Astrocyte of the cerebellum (primary cell): ENCODE results near the gene ARHGAP1.

Experiments
- DNase-seq: peaks from one replicate; pipeline ENCODE4 v3.0.0-alpha.2; 2011; ENCODE audit warnings: low read depth
- H3K4me3 ChIP-seq: 2 replicates; pipeline ENCODE4 v1.5.1; 2011; ENCODE audit warnings: mild to moderate bottlenecking, low read depth, low read length, moderate library complexity
- CTCF ChIP-seq: IDR thresholded peaks from 2 replicates; pipeline ENCODE4 v1.5.1; 2012; ENCODE audit warnings: low read length, low read depth, moderate library complexity, mild to moderate bottlenecking; ENCODE audit errors: missing control alignments
- in situ Hi-C: cut with HindIII; loops from 2 replicates; pipeline ENCODE4 v1.10.0; 2017; ENCODE audit warnings: low sequenced_read_pairs

Gene ARHGAP1

GRCh38 chr11:46724088-46724487, 23.7 kb upstream of the ARHGAP1 start:
- no peak for TF ChIP-seq CTCF
- in situ Hi-C loops = no loop called here
- no peak for DNase-seq
- no peak overlapping the region for H3K4me3 ChIP-seq

GRCh38 chr11:46723359-46723680, 22.9 kb upstream of the ARHGAP1 start:
- DNase-seq = no peak
- H3K4me3 ChIP-seq = no peak overlapping the region
- TF ChIP-seq CTCF = no peak
- in situ Hi-C loops = no loop called here

- no peak for TF ChIP-seq CTCF
- DNase-seq = no peak
- H3K4me3 ChIP-seq = no peak overlapping the region
- in situ Hi-C loops = no loop called here
Observed at GRCh38 chr11:46722566-46723358, 22.3 kb upstream of the ARHGAP1 start.

- no peak for TF ChIP-seq CTCF
- DNase-seq = no peak
- no peak overlapping the region for H3K4me3 ChIP-seq
- in situ Hi-C loops = no loop called here
Observed at GRCh38 chr11:46721286-46721685, 20.9 kb upstream of the ARHGAP1 start.

GRCh38 chr11:46719543-46720218, 19.3 kb upstream of the ARHGAP1 start:
- no peak overlapping the region for H3K4me3 ChIP-seq
- no peak for TF ChIP-seq CTCF
- no peak for DNase-seq
- in situ Hi-C loops = no loop called here

- no peak for TF ChIP-seq CTCF
- no peak for DNase-seq
- in situ Hi-C loops = no loop called here
- H3K4me3 ChIP-seq = no peak within 1 kb of the TSS
Observed at GRCh38 chr11:46719048-46719542, 18.7 kb upstream of the ARHGAP1 start, which contains the start of gene F2. Gene F2, plus strand, starts transcription at chr11:46719213. Its CDS starts 23 bp downstream, at chr11:46719236.
